HT-29 (cell line): ENCODE measurements around the gene GNPDA1. TPM values are rescaled to one million over a fixed set of nuclear protein-coding genes. Genes with fewer than 3 reads are reported as not detected.
"Not testable (repeated sequence)": the region's sequence is repeated elsewhere in the genome, so short reads cannot be mapped to it uniquely, and the experiment has no call there.

Source experiments
- DNase-seq: peaks from one replicate; pipeline ENCODE4 v3.0.0-alpha.2; 2015; ENCODE audit warnings: low spot score
- total RNA-seq: library from RNA; depleted of rRNA; stranded (reverse); fragments of >200 nt; shearing (Covaris generic); gene quantifications from 2 replicates; pipeline ENCODE4 v1.2.3, GENCODE V29; 2014; rRNA removed

GNPDA1 gene
- 34.0 and 37.3 TPM in 2 replicates for total RNA-seq

DNA sequence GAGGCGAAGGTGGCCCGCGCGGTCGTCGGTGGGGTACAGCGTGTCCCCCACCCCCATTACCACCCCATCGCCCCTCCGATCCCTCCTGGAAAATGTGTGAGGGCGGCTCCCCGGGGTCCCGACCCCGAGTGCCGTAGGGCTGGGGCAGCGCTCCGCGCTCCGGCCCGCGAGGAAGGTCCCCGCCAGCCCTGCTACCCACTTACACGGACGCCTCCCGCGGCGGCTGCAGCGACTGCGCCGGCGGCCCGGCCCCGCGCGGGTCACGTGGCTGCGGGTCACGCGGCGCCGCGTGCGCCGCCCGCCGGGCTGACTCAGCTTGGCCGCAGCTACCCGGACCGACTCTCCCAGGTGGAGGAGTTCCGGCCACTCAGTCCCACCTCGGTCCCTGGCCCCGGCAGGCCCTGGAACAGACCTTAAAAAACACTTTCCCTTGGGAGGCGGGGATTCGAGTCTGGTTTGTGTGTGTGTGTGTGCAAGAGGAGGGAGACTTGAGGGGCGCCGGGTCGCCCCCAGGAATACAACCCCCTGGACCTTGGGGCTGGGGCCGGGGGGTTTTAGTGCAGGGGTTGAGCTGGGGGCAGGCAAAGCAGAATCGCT lies at the start of gene GNPDA1:
TSS of gene GNPDA1 (minus strand) at position 236 of the 597 bp plus-strand sequence. CDS start 992 bp downstream, outside the sequence.
- peak; percentile 72 for DNase-seq

DNA sequence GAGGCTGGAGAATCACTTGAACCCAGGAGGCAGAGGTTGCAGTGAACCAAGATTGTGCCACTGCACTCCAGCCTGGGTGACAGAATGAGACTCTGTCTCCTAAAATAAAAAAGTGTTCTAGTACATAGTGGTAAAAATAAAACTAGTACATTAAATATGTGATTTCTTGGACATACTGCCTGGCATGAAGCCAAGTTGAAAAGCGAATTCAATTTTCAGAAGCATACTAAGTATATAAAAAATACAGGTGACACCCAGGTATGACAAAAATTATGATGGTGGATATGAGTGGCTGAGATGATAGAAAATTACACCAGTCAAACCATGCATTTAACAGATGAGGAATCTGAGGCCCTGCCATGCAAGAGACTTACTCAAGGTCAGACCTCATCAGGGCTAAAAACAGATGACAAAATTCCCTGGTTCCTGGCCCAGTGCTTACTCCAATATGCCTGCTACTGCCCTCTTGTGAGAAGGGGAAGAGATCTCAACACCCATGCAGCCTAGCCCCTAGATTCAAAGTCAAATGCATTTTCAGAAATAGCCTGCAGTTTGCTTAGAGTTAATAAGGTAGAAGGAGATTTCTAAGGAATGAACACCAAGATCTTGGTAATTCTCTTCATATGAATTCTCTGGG lies 46.6 kb upstream of the GNPDA1 start:
- DNase-seq, result no peak

DNA sequence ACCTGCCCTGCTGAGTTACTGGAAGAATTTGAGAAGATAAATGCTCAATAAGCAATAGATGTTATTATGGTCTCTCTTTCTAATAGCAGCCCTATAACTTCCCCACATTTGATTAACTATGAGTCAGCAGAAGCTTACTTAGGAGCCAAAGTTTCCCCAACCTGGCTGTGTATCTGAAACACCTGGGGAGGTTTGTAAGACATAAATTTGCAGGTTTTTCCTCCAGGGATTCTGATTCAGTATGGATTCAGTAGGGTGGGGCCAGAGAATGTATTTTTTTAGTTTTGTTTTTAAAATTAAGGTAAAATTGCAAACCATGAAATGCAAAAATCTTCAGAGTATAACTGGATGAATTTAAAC lies 44.9 kb upstream of the GNPDA1 start:
- DNase-seq, result no peak

DNA sequence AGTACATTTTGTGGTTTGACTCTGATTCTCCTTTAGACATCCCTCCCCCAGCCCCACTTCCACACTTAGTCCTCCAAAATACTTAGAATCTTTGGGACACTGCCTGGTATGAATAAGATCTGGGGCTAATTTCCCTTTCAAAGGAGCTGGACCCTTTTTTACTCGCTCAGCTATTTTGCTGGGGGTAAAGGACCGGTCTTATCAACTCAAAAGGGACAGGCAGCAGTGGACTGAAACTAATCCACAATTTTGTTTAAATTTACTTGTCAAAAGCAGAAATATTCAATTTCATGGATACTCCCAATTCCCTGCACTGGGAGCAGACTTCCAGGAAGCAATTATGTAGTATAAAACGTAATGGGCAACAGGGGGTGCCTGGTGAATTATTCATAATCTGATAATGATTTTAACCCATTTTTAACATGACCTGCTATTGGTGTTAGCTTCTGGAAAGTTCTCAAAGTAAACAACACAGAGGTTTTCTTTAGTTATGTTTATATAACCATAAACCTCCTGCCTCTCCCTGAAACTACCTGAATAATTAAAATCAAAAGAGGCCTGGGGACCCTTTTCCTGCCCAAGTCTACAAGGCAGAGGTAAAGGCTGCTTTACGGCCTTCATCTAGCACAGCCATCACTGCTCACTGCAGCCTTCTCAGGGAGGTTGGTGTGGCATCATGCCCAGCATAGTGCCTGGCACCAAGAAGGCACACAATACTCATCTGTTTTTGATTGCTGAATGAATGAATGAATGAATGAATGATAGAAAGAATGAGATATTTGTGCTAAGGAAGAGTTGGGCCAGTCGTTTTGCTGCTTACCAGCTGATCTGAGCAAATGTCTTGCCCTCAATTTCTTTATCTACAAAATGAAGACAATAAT lies 44.2 kb upstream of the GNPDA1 start:
- no peak for DNase-seq

DNA sequence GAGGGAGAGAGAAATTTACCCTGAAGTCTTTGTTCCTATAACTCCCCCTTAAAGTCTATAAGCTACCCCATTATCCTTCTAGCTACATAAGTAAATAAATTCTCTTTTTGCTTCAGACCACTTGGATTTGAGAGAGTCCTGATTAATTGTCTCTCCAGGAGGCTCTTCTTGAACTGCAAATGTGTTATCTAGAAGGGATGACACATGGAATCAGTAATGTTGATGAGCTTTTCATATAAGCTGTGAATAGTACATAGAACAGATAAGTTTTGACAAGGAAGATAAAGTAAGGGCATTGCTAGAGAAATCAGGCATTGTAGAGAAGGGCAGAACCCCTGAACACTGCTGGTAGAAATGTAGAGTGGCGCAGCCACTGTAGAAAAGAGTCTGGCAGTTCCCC lies 42.5 kb upstream of the GNPDA1 start:
- no peak for DNase-seq

DNA sequence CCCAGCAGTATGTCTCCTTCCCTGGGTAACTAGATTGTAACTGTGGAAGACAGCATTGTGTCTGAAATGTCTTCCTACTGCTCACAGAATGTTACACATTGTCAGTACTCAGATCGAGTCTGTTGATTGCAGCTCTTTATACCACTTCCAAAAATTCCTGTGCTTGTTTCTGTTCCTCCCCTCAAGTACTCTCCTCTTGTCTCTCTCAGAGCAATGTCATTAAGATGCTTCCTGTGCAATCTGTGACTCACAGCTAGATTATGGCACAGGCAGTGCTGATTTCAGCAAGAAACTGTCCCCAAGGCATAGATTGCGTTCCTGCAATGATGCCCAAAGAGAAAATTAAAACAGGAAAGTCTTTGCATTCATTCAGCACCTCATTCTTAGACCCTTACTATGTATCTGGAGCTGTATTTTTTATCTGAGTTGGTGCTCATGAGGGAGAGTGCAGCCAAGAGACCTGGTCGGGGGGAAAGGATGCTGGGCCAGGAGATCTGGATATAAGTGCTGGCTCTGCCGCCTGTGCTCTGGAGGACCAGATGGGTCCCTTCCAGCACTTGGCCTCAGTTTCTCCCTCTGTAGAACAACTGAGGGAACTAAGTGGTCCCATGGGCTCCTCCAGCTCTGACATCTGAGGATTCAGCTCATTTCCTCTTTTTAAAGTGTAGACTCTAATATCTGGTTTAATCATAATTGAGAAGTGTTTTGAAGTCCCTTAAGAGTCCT lies 40.8 kb upstream of the GNPDA1 start:
- no peak for DNase-seq

DNA sequence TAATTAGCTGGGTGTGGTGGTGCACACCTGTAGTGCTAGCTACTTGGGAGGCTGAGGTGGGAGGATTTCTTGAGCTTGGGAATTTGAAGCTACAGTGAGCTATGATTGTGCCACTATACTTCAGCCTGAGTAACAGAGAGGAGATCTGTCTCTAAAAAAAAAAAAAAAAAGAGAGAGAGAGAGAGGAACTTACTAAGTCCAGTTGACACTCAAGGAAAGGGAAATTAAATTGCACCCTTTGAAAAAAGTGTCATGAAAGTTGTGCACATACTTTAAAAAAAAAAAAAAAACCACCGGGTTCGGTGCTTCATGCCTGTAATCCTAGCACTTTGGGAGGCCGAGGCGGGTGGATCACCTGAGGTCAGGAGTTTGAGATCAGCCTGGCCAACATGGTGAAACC lies 39.2 kb upstream of the GNPDA1 start:
- not testable (repeated sequence) for DNase-seq

DNA sequence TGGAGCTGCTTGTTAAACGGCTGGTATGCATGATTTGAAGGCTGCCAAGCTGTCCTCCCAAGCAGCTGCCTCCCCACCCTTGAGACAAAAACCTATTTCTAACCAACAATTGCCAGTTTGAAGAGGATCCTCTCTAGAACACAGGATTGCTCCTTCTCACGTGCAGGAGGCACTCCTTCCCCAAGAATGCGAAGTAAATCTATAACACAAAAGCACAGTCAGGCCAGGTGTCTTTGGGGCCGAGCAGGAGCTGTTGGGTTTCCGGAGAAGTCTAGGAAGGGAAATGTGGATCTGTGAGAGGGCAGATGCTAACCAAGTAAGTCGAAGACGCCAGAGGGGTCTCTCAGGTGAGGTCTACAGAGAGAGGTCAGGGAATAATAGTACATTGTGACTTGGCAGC lies 35.4 kb upstream of the GNPDA1 start:
- no peak for DNase-seq

DNA sequence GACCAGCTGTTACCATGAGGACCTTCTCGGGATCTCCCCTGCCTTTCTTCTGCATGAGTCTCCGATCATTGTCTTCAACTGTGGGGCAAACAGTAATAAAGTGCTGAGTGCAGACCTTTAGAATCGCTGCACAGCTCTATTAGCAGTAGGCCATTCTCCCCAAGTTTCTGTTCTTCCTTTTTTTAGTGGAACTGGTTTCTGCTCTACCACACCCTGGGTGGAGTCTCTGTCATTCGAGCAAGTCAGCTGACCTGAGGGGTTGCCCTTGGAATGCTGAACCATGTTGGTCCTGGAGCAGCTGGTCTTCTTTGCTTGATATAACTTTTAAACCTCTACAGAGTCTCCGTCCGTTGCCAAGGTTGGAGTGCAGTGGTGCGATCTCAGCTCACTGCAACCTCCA lies 33.4 kb upstream of the GNPDA1 start:
- DNase-seq, result no peak

DNA sequence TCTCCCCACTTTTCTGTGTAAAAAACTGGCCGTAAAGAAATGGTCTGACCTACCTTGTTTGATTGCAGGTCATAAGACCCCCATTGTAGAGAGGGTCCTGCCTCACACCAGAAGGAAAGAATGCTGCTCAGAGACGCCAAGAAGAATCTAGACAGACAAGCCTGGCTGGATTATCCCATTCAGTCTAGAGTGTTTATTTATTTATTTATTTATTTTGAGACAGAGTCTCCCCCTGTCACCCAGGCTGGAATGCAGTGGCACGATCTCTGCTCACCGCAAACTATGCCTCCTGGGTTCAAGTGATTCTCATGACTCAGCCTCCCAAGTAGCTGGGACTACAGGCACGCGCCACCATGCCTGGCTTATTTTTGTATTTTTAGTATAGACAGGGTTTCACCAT lies 28.1 kb upstream of the GNPDA1 start:
- not testable (repeated sequence) for DNase-seq

DNA sequence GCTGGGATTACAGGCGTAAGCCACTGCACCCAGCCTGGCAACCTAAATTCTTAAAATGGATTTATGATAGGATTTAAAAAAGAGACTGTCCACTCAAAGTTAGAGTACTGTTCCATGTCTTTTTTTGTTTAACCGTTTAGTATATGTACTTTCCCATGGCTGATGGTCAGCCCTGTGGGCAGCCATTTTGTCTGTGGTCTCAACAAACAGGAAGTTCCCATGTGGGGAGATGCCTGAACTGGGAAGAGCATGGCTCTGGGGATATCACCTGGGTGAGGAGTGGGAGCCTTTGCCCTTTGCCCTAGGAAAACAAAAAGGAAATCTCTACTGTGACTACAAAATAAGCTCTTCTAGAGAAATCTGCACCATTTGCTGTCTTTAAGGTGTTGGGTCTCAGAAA lies 27.5 kb upstream of the GNPDA1 start:
- no peak for DNase-seq

DNA sequence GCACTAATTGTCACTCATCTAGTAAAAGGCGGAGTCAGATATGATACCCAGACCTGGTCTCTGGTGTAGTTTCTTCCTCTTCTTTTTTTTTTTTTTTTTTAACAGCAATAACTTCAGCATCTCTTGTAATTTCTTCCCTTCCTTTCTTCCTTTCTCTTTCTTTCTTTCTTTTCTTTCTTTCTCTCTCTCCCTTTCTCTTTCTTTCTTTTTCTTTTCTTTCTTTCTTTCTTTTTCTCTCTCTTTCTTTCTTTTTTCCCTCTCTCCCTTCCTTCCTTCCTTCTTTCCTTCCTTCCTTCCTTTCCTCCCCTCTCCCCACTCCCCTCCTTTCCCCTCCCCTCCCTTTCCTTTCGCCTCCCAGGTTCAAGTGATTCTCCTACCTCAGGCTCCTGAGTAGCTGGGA lies 25.9 kb upstream of the GNPDA1 start:
- DNase-seq, result no peak

DNA sequence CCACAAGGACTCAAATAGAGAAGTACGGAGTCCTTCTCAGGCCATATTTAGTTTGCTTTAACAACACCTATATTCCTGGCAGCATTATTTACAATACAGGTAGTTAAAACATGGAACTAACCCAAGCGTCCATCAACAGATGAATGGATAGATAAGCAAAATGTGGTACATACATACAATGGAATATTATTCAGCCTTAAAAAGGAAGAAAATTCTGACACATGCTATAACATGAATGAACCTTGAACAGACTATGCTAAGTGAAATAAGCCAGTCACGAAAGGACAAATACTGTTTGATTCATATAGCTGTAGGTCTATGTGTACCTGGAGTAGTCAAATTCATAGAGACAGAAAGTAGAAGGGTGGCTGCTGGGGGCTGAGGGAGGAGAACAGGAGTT lies 24.8 kb upstream of the GNPDA1 start:
- DNase-seq, result not testable (repeated sequence)

DNA sequence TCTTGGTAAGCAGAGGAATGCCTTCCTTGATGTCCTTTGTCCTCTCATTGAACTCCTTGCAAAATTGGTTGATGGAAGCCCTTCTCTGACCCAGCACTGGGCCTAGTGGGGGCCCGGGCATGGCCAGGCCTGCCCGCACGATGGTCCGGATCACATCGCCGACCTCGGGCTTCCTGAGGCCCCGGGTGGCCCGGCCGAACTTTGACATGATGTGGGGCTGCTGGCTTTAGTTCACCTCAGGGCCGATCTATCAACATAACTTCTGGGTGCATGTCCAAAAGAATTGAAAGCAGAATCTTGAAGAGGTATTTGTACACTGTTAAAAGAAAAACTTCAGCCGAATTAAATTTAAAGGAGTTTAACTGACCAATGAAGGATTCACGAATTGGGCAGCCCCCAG lies 24.1 kb upstream of the GNPDA1 start:
- no peak for DNase-seq

DNA sequence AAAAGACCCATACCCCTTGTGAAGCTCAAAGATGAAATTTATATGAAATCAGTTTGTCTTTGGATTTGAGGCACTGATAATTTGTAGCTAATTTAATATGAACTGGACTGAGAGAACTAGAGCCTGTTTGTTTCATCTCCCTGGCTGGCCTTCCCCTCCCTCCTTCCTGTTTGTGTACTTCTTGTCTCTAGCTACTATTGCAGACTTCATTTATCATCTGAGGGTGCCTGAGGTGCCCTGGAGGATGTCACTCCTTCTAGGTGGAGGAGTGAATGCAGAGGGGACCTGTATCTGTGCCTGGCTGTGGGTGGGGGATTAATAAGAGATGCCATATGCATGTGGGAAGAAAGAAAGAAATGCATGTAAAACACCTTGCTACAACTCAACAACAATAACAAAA lies 22.2 kb upstream of the GNPDA1 start:
- DNase-seq, result no peak

DNA sequence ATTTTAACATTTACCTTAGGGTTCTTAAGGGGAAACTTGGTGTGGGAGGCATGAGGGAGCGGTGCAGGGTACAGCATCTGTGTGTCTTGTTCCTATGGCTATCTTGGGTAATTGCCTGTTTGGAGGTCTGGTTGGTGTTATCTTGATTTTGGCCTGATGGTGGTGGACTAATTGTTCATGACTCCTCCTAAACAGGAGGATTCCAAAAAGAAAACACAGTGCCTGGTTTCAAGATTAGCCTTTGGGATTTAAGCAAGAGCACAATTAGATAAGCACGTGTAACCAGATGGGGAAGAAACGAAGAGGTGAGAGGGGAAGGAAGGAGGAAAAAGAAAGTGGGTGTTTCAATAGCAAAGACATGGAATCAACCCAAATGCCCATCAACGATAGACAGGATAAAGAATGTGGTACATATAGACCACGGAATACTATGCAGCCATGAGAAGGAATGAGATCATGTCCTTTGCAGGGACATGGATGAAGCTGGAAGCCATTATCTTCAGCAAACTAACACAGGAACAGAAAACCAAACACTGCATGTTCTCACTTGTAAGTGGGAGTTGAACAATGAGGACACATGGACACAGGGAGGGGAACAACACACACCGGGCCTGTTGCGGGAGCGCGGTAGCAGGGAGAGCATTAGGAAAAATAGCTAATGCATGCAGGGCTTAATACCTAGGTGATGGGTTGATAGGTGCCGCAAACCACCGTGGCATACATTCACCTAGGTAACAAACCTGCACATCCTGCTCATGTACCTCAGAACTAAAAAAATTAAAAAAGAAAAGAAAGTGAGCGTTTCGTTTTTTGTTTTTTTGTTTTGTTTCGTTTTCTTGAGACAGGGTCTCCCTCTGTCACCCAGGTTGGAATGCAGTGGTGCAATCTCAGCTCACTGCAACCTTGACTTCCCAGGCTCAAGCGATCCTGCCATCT lies 21.1 kb upstream of the GNPDA1 start:
- DNase-seq, result not testable (repeated sequence)

DNA sequence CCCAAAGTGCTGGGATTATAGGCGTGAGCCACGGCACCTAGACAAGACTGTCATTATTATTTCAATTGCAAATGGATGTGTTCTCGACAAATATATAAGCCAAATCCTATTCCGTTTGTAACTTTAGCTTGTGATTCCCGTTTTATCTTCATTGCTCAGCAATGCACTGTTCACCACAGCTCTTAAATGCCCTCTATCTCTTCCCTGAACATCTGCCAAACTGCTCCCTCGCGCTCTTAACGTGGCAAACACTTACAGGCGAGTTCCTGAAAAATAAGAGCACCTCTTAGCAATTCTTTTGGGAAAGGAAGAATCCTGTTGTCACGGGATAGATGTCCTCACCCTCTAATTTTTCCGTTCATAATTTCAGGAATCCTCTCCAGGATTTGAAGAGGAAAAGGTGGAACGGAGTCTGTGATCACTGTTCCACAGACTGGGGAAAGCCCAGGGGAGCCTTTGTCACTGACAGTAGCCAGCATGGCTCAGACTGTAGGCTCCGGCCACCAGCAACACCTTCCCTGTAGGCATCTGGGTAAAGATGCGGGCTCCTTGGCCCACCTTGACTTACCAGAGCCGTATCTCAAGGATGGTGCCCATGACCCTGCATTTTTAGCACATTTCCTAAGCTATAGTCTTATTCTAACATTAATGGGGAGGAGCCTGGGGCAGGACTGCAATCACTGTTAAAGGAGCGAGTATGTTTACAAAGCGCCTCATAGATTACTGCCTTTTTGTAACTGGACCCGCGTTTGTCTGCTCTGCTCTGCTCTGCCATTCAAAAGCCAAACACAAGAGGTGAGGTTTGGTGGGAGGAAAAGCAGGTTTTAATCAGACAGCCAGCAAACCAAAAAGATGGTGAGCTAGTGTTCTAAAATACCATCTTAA lies 20.2 kb upstream of the GNPDA1 start:
- no peak for DNase-seq

DNA sequence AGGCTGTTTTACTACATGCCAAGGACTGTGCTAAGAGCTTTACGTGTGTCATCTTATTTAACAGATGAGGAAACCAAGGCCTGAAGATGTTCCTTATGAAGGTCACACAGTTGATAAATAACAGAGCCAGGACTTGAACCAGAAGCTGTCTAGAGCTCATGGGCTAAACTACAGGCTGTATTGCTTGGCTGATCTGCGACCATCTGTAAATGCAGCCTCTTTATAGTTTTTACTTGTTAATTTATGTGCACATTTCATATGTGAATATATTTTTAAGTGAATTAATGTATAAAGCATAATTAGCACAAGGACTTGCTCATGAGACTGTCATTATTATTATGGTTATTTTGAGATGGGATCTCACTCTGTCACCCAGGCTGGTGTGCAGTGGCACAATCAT lies 19.3 kb upstream of the GNPDA1 start:
- no peak for DNase-seq

DNA sequence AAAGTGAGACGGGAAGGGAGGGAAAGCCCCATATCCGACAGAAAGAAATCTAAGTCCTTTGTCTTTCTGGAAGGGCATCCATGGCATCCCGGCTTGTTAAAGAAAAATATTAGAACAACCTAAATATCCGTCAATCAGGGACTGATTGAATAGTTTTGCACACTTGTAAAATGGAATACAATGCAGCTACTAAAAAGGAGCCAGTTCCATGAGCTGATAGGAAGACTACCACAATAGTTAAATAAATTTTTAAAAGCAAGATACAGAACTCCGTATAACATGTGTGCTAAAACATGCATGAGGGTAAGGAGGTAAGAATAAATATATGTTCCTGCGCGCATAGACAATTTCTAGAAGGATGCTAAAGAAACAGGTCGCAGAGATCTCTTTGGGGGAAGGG lies 12.8 kb upstream of the GNPDA1 start:
- DNase-seq, result no peak

DNA sequence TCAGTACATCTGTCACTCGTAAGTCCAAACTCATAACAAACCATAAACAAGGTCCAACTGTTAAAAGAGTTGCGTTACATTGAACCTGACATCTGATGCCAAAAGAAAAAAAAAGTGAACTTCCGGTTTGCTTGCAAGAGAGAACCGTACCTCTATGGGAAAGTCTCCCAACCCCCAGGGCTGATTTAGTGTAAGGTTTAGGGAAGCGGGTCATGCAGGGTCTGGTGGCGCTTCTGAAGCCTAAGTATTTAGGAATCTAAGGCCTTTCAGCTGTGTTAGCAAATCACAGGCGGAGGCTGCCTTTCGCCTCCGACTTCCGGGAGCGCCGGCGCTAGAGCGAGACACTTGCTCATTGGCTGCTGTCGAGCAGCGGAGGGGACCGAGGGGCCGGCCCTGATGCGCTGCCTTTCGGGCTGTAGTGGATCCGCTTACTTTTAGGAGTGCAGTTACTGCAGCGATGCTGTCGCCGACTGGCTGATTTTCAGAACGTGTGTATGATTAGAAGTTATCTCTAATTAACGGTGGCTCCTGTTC lies 12.0 kb upstream of the GNPDA1 start:
- peak; percentile 78 for DNase-seq
